ENCODE data around the gene CKAP5.
"Not testable (repeated sequence)": the region's sequence is repeated elsewhere in the genome, so short reads cannot be mapped to it uniquely, and the experiment has no call there.

Gene CKAP5

GRCh38 chr11:46850829-46851380 is 4.8 kb upstream of the CKAP5 start:
- no peak for DNase-seq

DNA sequence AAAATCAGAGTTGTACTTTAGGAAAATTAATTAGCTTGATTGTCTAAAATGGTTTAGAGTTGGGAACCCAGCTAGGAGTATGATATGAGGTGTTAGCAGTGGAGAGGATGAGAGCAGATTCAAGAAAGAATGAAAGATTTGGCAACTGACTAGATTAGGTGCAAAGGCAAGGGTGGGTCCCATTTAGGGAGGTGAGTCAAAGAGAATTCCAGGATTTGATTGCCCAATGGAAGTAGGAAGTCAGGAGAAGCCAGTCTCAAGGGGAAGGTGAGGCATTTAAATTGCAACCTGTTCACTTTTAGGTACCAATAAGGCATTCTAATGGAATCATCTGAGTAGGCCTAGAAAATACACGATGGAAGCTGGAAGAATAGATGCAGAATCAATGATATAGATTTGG is 3.6 kb upstream of the CKAP5 start:
- DNase-seq = no peak

- peak in 1 of 2 experiments; percentile 60 for DNase-seq
Measured at GRCh38 chr11:46846510-46846830, 390 bp upstream of the CKAP5 start.

DNA sequence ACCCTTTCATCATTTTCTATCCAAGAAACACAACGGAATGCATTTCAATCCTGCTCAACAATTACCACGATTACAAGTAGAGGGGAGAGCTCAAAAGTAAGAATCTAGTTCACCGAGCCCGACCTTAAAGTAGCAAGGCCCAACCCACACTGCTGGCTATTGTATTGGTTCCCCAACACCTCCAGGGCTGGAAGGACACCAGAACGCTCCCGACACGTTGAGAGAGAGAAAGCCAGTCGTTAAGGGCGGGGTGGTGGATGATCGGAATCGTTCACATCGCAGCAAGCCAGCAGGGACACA is 690 bp downstream of the CKAP5 start:
- no peak for DNase-seq

GRCh38 chr11:46840116-46840515 is 6.0 kb downstream of the CKAP5 start:
- no peak for DNase-seq

GRCh38 chr11:46838501-46838900 is 7.6 kb downstream of the CKAP5 start:
- no peak for DNase-seq

- no peak for DNase-seq
Measured at GRCh38 chr11:46837860-46838259, 8.2 kb downstream of the CKAP5 start.

DNA sequence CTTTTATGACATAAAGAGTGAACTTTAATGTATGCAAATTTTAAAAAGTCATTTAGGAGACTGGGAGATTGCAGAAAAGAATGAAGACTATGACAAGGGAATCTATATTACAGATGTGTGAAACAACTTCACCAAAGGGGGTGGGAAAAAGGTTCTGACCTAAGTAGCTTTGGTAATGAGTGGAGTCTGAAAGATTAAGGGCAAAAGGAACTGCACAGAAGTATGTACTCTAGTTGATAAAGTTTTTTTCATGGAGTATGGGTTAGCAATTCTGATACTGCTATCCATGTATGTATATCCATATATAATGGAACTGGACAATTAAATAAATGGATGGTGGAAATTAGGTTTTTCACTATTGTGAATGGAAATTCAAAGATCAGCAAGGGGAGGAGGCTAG is 9.2 kb downstream of the CKAP5 start:
- DNase-seq = no peak

DNA sequence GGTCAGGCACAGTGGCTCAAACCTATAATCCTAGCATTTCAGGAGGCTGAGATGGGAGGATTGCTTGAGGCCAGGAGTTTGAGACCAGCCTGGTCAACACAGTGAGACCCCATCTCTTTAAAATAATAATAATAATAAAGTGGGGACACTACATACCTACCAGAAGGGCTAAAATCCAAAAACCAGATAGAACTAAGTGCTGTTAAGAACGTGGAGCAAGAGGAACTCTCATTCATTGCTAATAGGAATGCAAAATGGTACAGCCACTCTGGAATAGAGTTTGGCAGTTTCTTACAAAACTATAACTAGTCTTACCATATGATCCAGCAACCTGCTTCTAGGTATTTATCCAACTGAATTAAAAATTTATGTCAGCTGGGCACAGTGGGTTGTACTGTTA is 9.6 kb downstream of the CKAP5 start:
- no peak for DNase-seq

GRCh38 chr11:46835897-46836296 is 10.2 kb downstream of the CKAP5 start:
- no peak for DNase-seq

DNA sequence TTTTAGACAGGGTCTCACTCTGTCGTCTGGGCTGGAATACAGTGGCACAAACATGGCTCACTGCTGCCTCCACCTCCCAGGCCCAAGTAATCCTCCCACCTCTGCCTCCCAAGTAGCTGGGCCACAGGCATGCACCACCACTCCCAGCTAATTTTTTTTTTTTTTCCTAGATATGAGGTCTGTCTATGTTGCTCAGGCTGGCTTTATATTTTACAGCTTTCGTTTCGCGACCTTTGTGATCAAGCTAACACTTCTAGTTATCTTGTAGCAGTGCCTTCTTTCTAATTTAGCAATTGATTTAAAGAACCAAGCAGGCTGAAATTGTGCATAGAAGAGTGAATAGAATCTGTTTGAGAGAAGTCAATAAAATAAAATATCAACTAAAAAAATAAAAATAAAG is 11.3 kb downstream of the CKAP5 start:
- no peak for DNase-seq

DNA sequence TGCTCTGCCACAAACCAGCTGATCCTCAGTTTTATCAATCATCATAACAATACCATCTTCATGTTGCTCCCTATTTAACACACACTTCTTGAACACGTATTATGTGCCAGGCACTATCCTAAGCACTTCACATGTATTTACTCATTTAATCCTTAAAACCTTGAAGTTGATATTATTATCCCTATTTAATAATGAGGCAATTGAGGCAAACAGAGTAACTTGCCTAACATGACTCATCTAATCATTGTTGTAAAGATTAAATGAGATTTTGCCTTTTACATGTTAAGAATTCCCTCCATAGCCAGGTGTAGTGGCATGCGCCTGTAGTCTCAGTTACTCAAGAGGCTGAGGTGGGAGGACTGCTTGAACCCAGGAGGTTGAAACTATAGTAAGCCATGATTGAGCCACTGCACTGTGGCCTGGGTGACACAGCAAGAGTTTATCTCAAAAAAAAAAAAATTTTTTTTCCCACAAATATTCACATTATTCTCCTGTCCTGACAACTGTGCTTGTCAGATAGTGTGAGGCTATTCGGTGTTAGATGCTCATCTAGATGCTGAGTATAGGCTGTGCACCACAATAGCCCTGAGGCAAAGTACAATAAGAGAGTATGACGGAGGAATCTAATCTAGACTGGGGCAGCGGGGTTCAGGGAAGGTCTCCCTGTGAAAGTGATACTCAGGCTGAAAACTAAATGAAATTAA is 13.4 kb downstream of the CKAP5 start:
- DNase-seq = no peak

DNA sequence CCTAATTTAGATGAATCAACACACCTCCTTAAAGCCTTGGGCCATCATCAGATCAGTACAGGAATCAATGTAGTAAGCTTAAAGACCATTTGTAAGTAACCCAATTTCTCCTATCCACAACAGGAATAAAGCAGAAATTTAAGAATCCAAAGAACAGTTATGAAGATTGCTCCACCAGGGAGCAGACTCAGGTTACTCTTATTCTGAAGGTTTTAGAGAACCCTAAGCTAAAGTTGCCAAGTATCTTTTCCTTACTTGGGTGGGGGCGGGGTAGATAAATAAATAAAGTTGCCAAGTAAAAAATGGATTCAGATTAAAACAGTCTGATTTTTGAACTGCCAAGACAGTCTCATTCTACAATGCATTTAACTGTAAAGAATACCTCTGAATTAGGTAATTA is 18.1 kb downstream of the CKAP5 start:
- DNase-seq = no peak

GRCh38 chr11:46826310-46827044 is 19.6 kb downstream of the CKAP5 start:
- no peak for DNase-seq

DNA sequence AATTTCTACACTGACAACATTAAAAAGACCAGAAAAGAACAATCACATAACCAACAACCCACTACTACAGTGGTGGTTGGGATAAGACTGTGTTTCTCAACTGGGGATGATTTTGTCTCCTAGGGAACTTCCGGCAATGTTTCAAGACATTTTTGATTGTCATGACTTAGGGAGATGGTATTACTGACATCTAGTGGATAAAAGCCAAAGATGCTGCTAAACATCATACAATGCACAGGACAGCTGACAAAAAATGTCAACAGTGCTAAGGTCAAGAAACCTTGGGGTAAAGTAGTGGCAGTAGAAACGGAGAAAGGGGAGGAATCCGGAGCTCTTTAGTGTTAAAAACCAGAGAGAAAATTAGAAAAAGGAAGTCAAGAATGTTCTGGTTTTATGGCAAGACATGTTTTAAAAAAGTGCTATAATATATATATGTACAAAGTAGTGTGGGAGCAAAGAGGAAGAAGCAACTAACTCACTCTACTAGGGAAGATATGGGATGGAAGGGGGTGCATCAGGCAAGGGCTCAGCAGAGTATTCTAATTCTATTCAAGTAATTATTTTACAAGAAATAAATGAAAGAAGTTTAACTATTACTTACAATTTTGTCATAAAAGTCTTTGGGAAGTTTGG is 37.2 kb downstream of the CKAP5 start:
- peak; percentile 72 to 82 for DNase-seq

GRCh38 chr11:46801694-46802470 is 44.2 kb downstream of the CKAP5 start:
- no peak for DNase-seq

GRCh38 chr11:46800177-46800576 is 45.9 kb downstream of the CKAP5 start:
- DNase-seq = no peak

DNA sequence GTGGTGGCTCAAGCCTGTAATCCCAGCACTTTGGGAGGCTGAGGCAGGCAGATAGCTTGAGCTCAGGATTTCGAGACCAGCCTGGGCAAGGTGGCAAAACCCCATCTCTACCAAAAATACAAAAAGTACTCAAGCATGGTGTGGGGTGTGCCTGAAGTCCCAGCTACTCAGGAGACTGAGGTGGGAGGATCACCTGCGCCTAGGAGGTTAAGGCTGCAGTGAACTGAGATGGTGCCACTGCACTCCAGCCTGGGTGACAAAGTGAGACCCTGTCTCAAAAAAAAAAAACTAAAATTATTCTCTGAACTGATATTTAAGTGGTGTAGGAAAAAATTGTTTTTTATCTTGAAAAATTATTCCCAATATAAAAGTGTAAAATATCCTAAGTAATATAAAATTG is 46.4 kb downstream of the CKAP5 start:
- not testable (repeated sequence) for DNase-seq

DNA sequence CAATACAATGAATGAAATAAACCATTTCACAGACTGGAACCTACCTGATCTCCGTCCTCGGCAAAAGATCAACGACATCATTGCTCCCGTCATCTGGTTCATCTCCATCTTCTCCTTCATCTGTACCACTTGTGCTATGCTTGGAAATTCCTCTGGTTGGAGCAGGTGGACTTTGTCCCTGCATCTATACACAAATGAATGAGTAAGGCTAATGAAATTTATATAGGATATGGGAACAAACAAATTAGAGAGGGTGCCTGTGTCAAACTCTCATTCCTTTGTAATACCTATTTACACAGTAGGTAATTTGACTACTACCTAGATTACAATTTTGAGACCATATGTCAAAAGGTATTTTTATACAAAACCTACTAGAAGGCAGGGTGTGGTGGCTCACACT is 67.7 kb downstream of the CKAP5 start:
- DNase-seq = no peak

GRCh38 chr11:46776878-46777277 is 69.2 kb downstream of the CKAP5 start:
- no peak for DNase-seq

DNA sequence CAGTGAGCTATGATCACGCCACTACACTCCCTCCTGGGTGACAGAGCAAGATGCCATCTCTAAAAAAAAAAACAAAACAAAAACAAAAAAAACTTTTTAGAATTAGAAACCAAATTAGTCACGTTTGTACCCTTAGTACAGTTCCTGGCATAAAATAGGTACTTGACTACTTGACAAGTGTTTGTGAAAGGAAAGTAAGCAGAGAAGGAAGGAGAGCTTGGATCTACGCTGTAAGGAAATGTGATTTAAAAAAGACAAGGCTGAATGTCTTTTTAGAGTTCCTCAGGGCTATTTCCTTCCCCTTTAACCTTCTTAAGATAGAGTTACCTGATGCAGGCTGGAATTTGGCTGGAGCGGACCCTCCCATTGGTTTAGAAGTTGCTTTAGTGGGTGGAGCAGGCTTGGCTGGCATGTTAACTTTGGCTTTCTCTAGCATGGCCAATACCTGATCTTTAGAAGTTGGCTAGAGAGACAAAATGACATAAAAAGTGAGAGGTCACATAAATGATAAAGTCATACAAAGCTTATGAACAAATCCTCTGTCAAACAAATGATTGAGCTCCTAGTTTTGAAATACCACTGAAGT is 76.4 kb downstream of the CKAP5 start:
- no peak for DNase-seq

DNA sequence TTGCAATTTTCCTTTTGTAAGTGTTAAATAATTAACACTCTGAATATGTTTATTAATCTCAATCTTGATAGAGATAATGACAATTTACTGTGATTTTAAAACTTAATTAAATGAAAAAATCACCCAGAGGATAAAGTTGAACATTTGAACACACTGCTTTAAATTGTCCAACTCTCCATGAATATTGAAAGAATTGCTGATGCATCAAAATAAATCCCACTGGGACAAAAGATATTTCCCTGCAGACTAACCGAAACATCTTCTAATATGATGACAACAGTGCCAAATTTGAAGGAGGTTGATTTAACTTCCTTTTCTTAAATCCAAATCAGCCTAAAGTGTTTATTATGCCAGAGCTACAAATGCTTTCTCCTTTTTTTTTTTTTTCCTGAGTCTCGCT is 79.4 kb downstream of the CKAP5 start:
- DNase-seq = no peak

DNA sequence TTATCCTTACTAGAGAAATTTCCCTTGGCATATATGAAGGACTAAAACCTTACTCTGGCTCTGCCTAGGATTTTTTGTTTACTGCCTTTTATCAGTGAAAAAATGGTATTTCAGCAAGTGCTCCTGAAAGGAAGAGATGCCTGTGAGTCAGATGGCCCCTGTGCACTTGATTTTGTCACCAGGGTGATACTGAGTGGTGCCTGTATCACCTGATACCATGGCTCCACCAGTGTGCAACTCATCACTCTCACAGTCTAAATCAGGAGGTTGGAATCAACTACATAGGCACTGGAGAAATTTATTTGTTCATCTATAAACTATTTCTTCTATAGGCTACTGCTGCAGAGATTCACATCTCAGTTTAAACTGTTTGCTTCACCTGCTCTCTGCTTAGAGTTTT is 83.8 kb downstream of the CKAP5 start:
- no peak for DNase-seq
